ENCODE results near the gene ACBD3. TPM values are rescaled to one million over a fixed set of nuclear protein-coding genes. Genes with fewer than 3 reads are reported as not detected.

ACBD3 gene
- total RNA-seq, 1 donor from 2014 or later: 41.3 TPM

GRCh38 chr1:226119169-226119568 lies 67.4 kb downstream of the ACBD3 start:
- no peaks in the 10 kb centered on the region for H3K36me3 ChIP-seq
- intact Hi-C loops (cut with DNase I): no loop called here
- no peaks in the 10 kb centered on the region for H3K9me3 ChIP-seq
- H3K4me1 ChIP-seq: peaks cover 11% of the 10 kb centered on the region
- H3K4me3 ChIP-seq: no peak overlapping the region
- no peak for DNase-seq
- no peak for ATAC-seq
- no peak overlapping the region for H3K27ac ChIP-seq
- TF ChIP-seq CTCF (IDR thresholded peaks at IDR 0.05): no peak
- no peaks in the 10 kb centered on the region for H3K27me3 ChIP-seq (ENCODE audit: low read depth)

DNA sequence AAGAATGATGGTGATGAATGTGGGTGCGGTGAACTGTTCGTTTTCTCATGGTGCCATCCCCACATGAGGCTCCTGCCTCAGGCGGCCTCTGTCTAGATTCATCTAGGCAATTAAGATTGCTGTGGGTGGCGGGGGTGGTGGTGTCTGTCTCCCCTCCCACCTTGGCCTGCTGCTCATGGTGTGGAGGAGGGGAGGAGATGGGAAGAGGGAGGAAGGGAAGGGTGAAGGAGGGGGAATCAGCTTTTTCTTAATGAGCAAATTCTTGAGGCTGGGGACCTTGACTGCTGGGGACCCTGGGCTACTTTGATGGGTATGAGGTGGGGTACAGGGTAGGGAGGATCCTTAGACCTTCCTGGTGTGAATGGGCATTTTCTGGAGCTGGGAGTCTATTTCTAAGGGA lies 68.2 kb downstream of the ACBD3 start:
- ATAC-seq (no peak), DNase-seq (no peak)
- no peak overlapping the region for H3K4me3 ChIP-seq
- H3K27ac ChIP-seq: no peak overlapping the region
- no peaks in the 10 kb centered on the region for H3K9me3 ChIP-seq
- TF ChIP-seq CTCF (IDR thresholded peaks at IDR 0.05): no peak
- intact Hi-C loops (cut with DNase I): no loop called here
- H3K36me3 ChIP-seq: no peaks in the 10 kb centered on the region
- H3K4me1 ChIP-seq: peaks cover 11% of the 10 kb centered on the region
- H3K27me3 ChIP-seq (ENCODE audit: low read depth): no peaks in the 10 kb centered on the region

DNA sequence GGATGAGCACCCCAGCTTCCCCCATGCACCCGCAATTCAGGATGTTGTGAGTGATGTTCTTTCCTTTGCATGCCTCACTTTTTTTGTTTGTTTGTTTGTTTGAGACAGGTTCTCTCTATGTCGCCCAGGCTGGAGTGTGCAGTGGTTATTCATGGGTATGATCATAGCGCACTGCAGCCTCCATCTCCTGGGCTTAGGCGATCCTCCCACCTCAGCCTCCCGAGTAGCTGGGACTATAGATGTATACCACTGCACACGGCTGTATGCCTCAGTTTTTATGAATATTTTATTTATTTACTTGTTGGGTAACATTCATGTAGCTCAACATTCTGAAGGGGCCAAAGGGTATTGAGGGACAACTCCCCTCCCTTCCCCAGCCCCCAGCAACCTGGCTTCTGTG lies 69.2 kb downstream of the ACBD3 start:
- no peaks in the 10 kb centered on the region for H3K27me3 ChIP-seq (ENCODE audit: low read depth)
- H3K4me1 ChIP-seq: peaks cover 6% of the 10 kb centered on the region
- no peak overlapping the region for H3K4me3 ChIP-seq
- H3K9me3 ChIP-seq: no peaks in the 10 kb centered on the region
- no peak for TF ChIP-seq CTCF (IDR thresholded peaks at IDR 0.05)
- no peak overlapping the region for H3K27ac ChIP-seq
- intact Hi-C loops (cut with DNase I): no loop called here
- DNase-seq (no peak), ATAC-seq (no peak)
- H3K36me3 ChIP-seq: no peaks in the 10 kb centered on the region

DNA sequence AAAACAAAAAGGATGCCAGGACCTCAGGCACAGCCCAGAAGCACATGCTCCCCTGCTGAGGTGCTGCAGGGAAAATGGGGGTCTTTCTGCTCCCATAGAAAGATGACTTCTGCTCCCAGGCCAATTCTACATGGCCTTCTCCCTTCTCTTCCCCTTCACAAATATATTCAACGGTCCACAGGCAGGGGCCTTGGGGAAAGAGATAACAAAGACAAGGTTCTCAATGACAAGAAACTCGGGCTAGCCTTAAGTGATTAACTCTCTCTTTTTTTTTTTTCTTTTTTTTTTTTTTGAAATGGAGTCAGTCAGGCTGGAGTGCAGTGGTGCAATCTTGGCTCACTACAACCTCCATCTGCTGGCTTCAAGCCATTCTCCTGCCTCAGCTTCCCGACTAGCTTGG lies 69.9 kb downstream of the ACBD3 start:
- TF ChIP-seq CTCF (IDR thresholded peaks at IDR 0.05): no peak
- no peak for DNase-seq
- Histone ChIP-seq H3K27me3 (ENCODE audit: low read depth) (no peaks in the 10 kb centered on the region), H3K4me3 (no peak overlapping the region), H3K27ac (no peak overlapping the region), H3K36me3 (no peaks in the 10 kb centered on the region), H3K9me3 (no peaks in the 10 kb centered on the region), H3K4me1 (peaks cover 8% of the 10 kb centered on the region)
- no peak for ATAC-seq
- intact Hi-C loops (cut with DNase I): no loop called here

DNA sequence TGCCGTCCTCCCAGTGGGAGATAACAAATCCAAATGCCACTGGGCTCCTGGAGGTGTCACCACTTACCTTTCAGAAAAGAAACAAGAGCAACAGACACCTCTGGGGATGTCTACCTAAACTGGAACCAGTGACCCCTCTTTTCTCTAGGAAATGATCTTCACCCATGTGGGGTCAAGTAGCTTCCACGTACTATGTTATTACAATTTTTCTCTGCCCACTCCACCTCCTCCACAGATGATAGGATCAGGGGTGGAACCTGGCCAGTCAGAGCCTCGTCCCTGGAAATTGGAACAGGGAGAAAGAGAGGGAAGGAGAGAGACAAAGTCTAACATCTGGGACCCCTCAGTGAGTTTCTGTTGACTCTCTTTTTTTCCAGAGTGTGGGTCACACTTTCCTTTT lies 73.9 kb downstream of the ACBD3 start:
- Histone ChIP-seq H3K4me3 (no peak overlapping the region), H3K36me3 (no peaks in the 10 kb centered on the region), H3K27me3 (ENCODE audit: low read depth) (no peaks in the 10 kb centered on the region), H3K4me1 (peaks cover 24% of the 10 kb centered on the region), H3K9me3 (no peaks in the 10 kb centered on the region), H3K27ac (no peak overlapping the region)
- ATAC-seq: no peak
- no peak for DNase-seq
- intact Hi-C loops (cut with DNase I): no loop called here
- no peak for TF ChIP-seq CTCF (IDR thresholded peaks at IDR 0.05)

- TF ChIP-seq CTCF (IDR thresholded peaks at IDR 0.05): no peak
- DNase-seq (no peak), ATAC-seq (no peak)
- Histone ChIP-seq H3K4me1 (peaks cover 24% of the 10 kb centered on the region), H3K36me3 (no peaks in the 10 kb centered on the region), H3K4me3 (no peak overlapping the region), H3K27ac (no peak overlapping the region), H3K9me3 (no peaks in the 10 kb centered on the region), H3K27me3 (ENCODE audit: low read depth) (no peaks in the 10 kb centered on the region)
- intact Hi-C loops (cut with DNase I): no loop called here
Measured at GRCh38 chr1:226111883-226112261, 74.7 kb downstream of the ACBD3 start.

Measured in lower lobe of right lung (tissue), 2 donors.